Parathyroid adenoma (tissue), 2 donors: ENCODE results near the gene SLC31A2.
A peak's percentile ranks its signal among the peaks of the same experiment; 100 is the strongest.

Experiments
- H2AFZ ChIP-seq: fragments of 300-600 bp; sonication (generic); one replicate; pipeline ENCODE4 v1.7.0; 2017; ENCODE audit warnings: antibody characterized with exemption, mild to moderate bottlenecking
- H3K27ac ChIP-seq: fragments of 300-600 bp; sonication (generic); one replicate; pipeline ENCODE4 v1.7.0; 2017
- H3K27me3 ChIP-seq: fragments of 300-600 bp; sonication (generic); one replicate; pipeline ENCODE4 v1.7.0; 2017; ENCODE audit warnings: low read length; ENCODE audit not compliant: control insufficient read depth, insufficient read depth
- H3K36me3 ChIP-seq: fragments of 300-600 bp; sonication (generic); one replicate; pipeline ENCODE4 v1.7.0; 2017; ENCODE audit warnings: low read length; ENCODE audit not compliant: control insufficient read depth, insufficient read depth
- H3K4me1 ChIP-seq: fragments of 300-600 bp; sonication (generic); one replicate; pipeline ENCODE4 v1.7.0; 2017; ENCODE audit warnings: control low read depth
- H3K4me2 ChIP-seq: fragments of 300-600 bp; sonication (generic); one replicate; pipeline ENCODE4 v1.7.0; 2017; ENCODE audit warnings: low read length
- H3K4me3 ChIP-seq: fragments of 300-600 bp; sonication (generic); one replicate; pipeline ENCODE4 v1.7.0; 2017; ENCODE audit warnings: low read depth, low read length
- H3K79me2 ChIP-seq: fragments of 300-600 bp; sonication (generic); one replicate; pipeline ENCODE4 v1.7.0; 2017; ENCODE audit warnings: control low read depth
- H3K9ac ChIP-seq: fragments of 300-600 bp; sonication (generic); one replicate; pipeline ENCODE4 v1.7.0; 2017; ENCODE audit warnings: mild to moderate bottlenecking
- H3K9me3 ChIP-seq: fragments of 300-600 bp; sonication (generic); one replicate; pipeline ENCODE4 v1.7.0; 2017; ENCODE audit warnings: low read length; ENCODE audit not compliant: control insufficient read depth
- TF ChIP-seq, protein P1 (sequence below): fragments of 300-600 bp; sonication (generic); IDR thresholded peaks from one replicate; pipeline ENCODE4 v1.7.0; 2017; ENCODE audit warnings: antibody characterized with exemption, mild to moderate bottlenecking
- donor health status: primary hyperparathyroidism.

Gene SLC31A2

DNA sequence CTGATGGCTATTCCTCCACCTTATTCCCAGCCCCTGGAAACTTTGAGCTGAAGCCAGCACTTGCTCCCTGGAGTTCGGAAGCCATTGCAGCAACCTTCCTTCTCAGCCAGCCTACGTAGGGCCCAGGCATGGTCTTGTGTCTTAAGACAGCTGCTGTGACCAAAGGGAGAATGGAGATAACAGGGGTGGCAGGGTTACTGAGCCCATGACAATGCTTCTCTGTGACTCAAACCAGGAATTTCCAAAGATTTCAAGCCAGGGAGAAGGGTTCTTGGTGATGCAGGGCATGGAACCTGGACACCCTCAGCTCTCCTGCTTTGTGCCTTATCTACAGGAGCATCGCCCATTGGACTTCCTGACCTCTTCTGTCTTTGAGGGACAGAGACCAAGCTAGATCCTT lies 12.2 kb downstream of the SLC31A2 start:
- Histone ChIP-seq H3K4me2 (no peak overlapping the region), H3K36me3 (no peaks in the 10 kb centered on the region), H3K9ac (no peak overlapping the region), H3K27me3 (no peaks in the 10 kb centered on the region), H2AFZ (no peak overlapping the region), H3K4me1 (peaks cover 28% of the 10 kb centered on the region), H3K9me3 (no peaks in the 10 kb centered on the region), H3K79me2 (peaks cover 5% of the 10 kb centered on the region), H3K27ac (peak overlapping the region; percentile 100), H3K4me3 (no peak overlapping the region)
- TF ChIP-seq, protein P1, sequence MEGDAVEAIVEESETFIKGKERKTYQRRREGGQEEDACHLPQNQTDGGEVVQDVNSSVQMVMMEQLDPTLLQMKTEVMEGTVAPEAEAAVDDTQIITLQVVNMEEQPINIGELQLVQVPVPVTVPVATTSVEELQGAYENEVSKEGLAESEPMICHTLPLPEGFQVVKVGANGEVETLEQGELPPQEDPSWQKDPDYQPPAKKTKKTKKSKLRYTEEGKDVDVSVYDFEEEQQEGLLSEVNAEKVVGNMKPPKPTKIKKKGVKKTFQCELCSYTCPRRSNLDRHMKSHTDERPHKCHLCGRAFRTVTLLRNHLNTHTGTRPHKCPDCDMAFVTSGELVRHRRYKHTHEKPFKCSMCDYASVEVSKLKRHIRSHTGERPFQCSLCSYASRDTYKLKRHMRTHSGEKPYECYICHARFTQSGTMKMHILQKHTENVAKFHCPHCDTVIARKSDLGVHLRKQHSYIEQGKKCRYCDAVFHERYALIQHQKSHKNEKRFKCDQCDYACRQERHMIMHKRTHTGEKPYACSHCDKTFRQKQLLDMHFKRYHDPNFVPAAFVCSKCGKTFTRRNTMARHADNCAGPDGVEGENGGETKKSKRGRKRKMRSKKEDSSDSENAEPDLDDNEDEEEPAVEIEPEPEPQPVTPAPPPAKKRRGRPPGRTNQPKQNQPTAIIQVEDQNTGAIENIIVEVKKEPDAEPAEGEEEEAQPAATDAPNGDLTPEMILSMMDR = no peak

GRCh38 chr9:113164536-113165300 lies 13.9 kb downstream of the SLC31A2 start:
- Histone ChIP-seq H3K36me3 (no peaks in the 10 kb centered on the region), H3K79me2 (no peaks in the 10 kb centered on the region), H3K4me3 (no peak overlapping the region), H3K27ac (peak overlapping the region; percentile 100), H3K27me3 (no peaks in the 10 kb centered on the region), H2AFZ (no peak overlapping the region), H3K9ac (no peak overlapping the region), H3K4me1 (peaks cover 21% of the 10 kb centered on the region), H3K4me2 (no peak overlapping the region), H3K9me3 (no peaks in the 10 kb centered on the region)
- TF ChIP-seq, protein P1 = no peak

DNA sequence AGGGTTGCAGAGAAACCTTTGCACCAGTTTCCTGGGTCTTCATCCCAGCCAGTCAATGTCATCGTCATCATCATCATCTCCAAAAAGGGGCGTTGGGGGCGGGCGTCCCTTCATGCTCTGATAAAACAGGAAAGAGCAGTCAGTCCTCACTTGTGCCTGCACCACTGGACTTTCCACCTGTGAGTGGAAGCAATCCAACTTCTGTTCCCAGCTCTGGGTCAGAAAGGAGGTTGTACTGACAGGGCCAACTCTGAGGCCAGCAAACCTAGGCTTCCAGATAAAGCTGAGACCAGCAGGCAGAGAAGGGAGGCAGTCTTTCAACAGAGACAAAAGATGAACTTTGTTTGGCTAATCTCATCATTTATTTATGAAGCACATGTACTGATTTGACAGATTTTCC lies 15.2 kb downstream of the SLC31A2 start:
- TF ChIP-seq, protein P1 = no peak
- H3K4me3 ChIP-seq = no peak overlapping the region
- H3K9me3 ChIP-seq = no peaks in the 10 kb centered on the region

DNA sequence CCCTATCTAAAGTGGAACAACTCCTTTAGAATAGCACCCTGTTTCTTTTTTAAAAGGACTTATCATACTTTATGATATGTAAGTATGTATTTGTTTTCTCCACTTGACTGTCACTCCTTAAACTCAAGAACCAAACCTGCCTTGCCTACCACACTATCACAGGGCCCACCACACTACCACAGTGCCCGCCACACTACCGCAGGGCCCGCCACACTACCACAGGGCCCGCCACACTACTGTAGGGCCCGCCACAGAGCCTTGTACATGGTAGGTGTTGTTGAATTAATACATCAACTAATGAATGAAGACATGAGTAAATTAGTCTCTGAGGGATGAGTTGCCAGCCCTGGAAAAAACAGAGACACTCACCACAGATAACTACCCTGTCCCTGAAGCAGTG lies 18.0 kb downstream of the SLC31A2 start:
- no peak overlapping the region for H3K9ac ChIP-seq
- TF ChIP-seq, protein P1 = no peak
- H3K4me1 ChIP-seq = peaks cover 7% of the 10 kb centered on the region
- H3K4me3 ChIP-seq = no peak overlapping the region
- H2AFZ ChIP-seq = no peak overlapping the region
- no peaks in the 10 kb centered on the region for H3K9me3 ChIP-seq
- no peaks in the 10 kb centered on the region for H3K27me3 ChIP-seq
- H3K27ac ChIP-seq = peak overlapping the region; percentile 39
- H3K36me3 ChIP-seq = no peaks in the 10 kb centered on the region
- H3K79me2 ChIP-seq = no peaks in the 10 kb centered on the region
- H3K4me2 ChIP-seq = no peak overlapping the region

More for the DNA sequence above, 15.2 kb downstream of the SLC31A2 start:
- peak overlapping the region; percentile 72 for H3K27ac ChIP-seq
- no peak overlapping the region for H3K4me2 ChIP-seq
- H3K27me3 ChIP-seq = no peaks in the 10 kb centered on the region
- H3K36me3 ChIP-seq = no peaks in the 10 kb centered on the region
- peaks cover 20% of the 10 kb centered on the region for H3K4me1 ChIP-seq
- H3K79me2 ChIP-seq = no peaks in the 10 kb centered on the region
- no peak overlapping the region for H2AFZ ChIP-seq
- H3K9ac ChIP-seq = no peak overlapping the region

- TF ChIP-seq, protein P1 = no peak
- Histone ChIP-seq H3K9me3 (no peaks in the 10 kb centered on the region), H3K27me3 (no peaks in the 10 kb centered on the region), H3K79me2 (no peaks in the 10 kb centered on the region), H3K4me1 (no peaks in the 10 kb centered on the region), H3K4me2 (no peak overlapping the region), H3K4me3 (no peak overlapping the region), H3K36me3 (no peaks in the 10 kb centered on the region), H3K27ac (no peak overlapping the region), H3K9ac (no peak overlapping the region), H2AFZ (no peak overlapping the region)
Measured at GRCh38 chr9:113173341-113173740, 22.5 kb downstream of the SLC31A2 start.
